Hepatocyte (in vitro differentiated cells): ENCODE data around the gene QRICH1.
A peak's percentile ranks its signal among the peaks of the same experiment; 100 is the strongest.

ENCODE experiments used
- EZH2phosphoT487 ChIP-seq: fragments of 200-600 bp; sonication (generic); IDR thresholded peaks from one replicate; pipeline ENCODE4 v1.6.1; 2018; ENCODE audit warnings: antibody characterized with exemption, mild to moderate bottlenecking, low read depth, moderate library complexity; ENCODE audit not compliant: unreplicated experiment, severe bottlenecking
- TF ChIP-seq, protein P1 (sequence below): fragments of 200-600 bp; sonication (generic); IDR thresholded peaks from 2 replicates; pipeline ENCODE4 v1.5.1; 2016; ENCODE audit warnings: antibody characterized with exemption, mild to moderate bottlenecking; ENCODE audit not compliant: poor library complexity

DNA sequence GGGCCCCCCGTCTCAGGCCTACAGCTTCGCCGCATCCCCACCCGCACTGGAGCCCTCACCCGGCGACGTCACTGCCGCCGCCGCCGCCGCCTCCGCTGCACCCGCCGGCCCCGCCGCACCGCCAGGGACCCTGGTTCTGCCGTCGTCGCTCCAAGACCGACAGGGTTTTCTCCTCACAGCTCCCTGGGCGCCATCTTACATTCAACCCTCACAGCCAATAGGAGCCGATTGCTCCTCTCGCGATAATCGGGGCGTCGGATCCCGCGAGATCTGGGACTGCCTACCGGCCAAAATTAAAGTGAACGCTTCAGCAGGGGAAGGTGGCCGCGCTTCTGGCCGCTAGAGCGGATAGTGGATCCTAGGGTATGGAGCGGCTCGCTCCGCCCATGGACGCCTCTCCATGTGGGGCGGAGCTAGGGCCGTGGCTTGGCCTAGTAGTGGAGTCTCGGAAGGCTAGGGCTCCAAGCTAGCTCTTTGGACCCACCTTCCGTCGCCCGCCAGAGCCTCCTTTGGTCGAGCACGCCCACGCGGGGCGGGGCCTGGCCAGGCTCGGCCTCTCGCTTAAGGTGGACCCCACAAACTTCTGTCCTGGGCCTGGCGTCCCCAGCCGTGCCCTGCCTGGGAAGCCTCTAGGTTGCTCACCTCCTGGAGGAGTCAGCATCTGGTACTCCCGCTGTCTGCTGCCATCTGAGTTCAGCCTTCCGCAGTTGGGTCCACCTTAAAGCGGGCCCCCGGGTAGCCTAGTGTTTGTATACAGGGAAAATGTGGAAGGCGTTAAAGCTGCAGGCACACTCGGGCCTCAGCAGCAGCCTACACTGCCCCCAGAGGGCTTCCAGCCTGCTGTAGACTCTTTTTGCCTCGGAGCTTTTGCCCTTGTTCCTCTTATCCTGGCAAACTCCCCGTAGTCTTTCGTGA, at the start of gene QRICH1:
- TF ChIP-seq, protein P1, sequence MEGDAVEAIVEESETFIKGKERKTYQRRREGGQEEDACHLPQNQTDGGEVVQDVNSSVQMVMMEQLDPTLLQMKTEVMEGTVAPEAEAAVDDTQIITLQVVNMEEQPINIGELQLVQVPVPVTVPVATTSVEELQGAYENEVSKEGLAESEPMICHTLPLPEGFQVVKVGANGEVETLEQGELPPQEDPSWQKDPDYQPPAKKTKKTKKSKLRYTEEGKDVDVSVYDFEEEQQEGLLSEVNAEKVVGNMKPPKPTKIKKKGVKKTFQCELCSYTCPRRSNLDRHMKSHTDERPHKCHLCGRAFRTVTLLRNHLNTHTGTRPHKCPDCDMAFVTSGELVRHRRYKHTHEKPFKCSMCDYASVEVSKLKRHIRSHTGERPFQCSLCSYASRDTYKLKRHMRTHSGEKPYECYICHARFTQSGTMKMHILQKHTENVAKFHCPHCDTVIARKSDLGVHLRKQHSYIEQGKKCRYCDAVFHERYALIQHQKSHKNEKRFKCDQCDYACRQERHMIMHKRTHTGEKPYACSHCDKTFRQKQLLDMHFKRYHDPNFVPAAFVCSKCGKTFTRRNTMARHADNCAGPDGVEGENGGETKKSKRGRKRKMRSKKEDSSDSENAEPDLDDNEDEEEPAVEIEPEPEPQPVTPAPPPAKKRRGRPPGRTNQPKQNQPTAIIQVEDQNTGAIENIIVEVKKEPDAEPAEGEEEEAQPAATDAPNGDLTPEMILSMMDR = peak; percentile 60
- TF ChIP-seq EZH2phosphoT487 = no peak
